ENCODE measurements around the gene BCLAF1.
A peak's percentile ranks its signal among the peaks of the same experiment; 100 is the strongest.

Gene BCLAF1

GRCh38 chr6:136252441-136252840, 37.2 kb downstream of the BCLAF1 start:
- Histone ChIP-seq H3K9me3 (ENCODE audit: low read length) (peaks cover 8% of the 10 kb centered on the region), H3K4me1 (ENCODE audit: insufficient read depth, low read length, severe bottlenecking) (peaks cover 20% of the 10 kb centered on the region), H3K27me3 (ENCODE audit: insufficient read depth, low read length) (no peaks in the 10 kb centered on the region), H3K79me2 (ENCODE audit: insufficient read depth, low read length) (no peaks in the 10 kb centered on the region; the same call in 1 of the 2 replicates), H3K4me2 (ENCODE audit: low read length) (no peak overlapping the region), H3K9ac (ENCODE audit: low read length) (no peak overlapping the region), H3K36me3 (ENCODE audit: insufficient read depth, low read length) (peaks cover 24% of the 10 kb centered on the region), H3K4me3 (ENCODE audit: low read depth, low read length, poor library complexity, severe bottlenecking) (no peak overlapping the region), H3K27ac (ENCODE audit: low read depth, low read length, poor library complexity, severe bottlenecking) (no peak overlapping the region), H3K9me2 (ENCODE audit: low read depth, low read length) (no peaks in the 10 kb centered on the region), H3F3A (ENCODE audit: insufficient read depth, low read length) (peaks cover 21% of the 10 kb centered on the region; the same call in 1 of the 2 replicates), H2AFZ (ENCODE audit: low read length) (no peak overlapping the region), H4K20me1 (ENCODE audit: insufficient read depth, low read length) (no peaks in the 10 kb centered on the region; the same call in 1 of the 2 replicates)
- TF ChIP-seq, protein P1, sequence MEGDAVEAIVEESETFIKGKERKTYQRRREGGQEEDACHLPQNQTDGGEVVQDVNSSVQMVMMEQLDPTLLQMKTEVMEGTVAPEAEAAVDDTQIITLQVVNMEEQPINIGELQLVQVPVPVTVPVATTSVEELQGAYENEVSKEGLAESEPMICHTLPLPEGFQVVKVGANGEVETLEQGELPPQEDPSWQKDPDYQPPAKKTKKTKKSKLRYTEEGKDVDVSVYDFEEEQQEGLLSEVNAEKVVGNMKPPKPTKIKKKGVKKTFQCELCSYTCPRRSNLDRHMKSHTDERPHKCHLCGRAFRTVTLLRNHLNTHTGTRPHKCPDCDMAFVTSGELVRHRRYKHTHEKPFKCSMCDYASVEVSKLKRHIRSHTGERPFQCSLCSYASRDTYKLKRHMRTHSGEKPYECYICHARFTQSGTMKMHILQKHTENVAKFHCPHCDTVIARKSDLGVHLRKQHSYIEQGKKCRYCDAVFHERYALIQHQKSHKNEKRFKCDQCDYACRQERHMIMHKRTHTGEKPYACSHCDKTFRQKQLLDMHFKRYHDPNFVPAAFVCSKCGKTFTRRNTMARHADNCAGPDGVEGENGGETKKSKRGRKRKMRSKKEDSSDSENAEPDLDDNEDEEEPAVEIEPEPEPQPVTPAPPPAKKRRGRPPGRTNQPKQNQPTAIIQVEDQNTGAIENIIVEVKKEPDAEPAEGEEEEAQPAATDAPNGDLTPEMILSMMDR (IDR thresholded peaks at IDR 0.05; ENCODE audit: low read length), result no peak
- TF ChIP-seq EZH2 (IDR thresholded peaks at IDR 0.05; ENCODE audit: borderline replicate concordance, low read length), result no peak

GRCh38 chr6:136251394-136251793, 38.3 kb downstream of the BCLAF1 start:
- TF ChIP-seq, protein P1 (IDR thresholded peaks at IDR 0.05; ENCODE audit: low read length), result no peak
- no peak for TF ChIP-seq EZH2 (IDR thresholded peaks at IDR 0.05; ENCODE audit: borderline replicate concordance, low read length)
- Histone ChIP-seq H3K9me2 (ENCODE audit: low read depth, low read length) (no peaks in the 10 kb centered on the region), H4K20me1 (ENCODE audit: insufficient read depth, low read length) (no peaks in the 10 kb centered on the region), H3K4me2 (ENCODE audit: low read length) (peak overlapping the region; percentile 98), H3K27ac (ENCODE audit: low read depth, low read length, poor library complexity, severe bottlenecking) (no peak overlapping the region), H3K9me3 (ENCODE audit: low read length) (peaks cover 9% of the 10 kb centered on the region), H3F3A (ENCODE audit: insufficient read depth, low read length) (peaks cover 21% of the 10 kb centered on the region; the same call in 1 of the 2 replicates), H3K4me1 (ENCODE audit: insufficient read depth, low read length, severe bottlenecking) (peaks cover 20% of the 10 kb centered on the region), H3K9ac (ENCODE audit: low read length) (no peak overlapping the region), H2AFZ (ENCODE audit: low read length) (no peak overlapping the region), H3K79me2 (ENCODE audit: insufficient read depth, low read length) (no peaks in the 10 kb centered on the region; the same call in 1 of the 2 replicates), H3K4me3 (ENCODE audit: low read depth, low read length, poor library complexity, severe bottlenecking) (peak overlapping the region; percentile 82), H3K27me3 (ENCODE audit: insufficient read depth, low read length) (no peaks in the 10 kb centered on the region), H3K36me3 (ENCODE audit: insufficient read depth, low read length) (peaks cover 27% of the 10 kb centered on the region)

GRCh38 chr6:136250686-136251008, 39.0 kb downstream of the BCLAF1 start:
- TF ChIP-seq, protein P1 (IDR thresholded peaks at IDR 0.05; ENCODE audit: low read length), result no peak
- TF ChIP-seq EZH2 (IDR thresholded peaks at IDR 0.05; ENCODE audit: borderline replicate concordance, low read length), result no peak
- peak overlapping the region; percentile 98 for H3K4me2 ChIP-seq (ENCODE audit: low read length)
- H4K20me1 ChIP-seq (ENCODE audit: insufficient read depth, low read length), result no peaks in the 10 kb centered on the region
- H3K4me1 ChIP-seq (ENCODE audit: insufficient read depth, low read length, severe bottlenecking), result peaks cover 20% of the 10 kb centered on the region
- peak overlapping the region; percentile 82 for H3K4me3 ChIP-seq (ENCODE audit: low read depth, low read length, poor library complexity, severe bottlenecking)
- no peaks in the 10 kb centered on the region for H3K9me2 ChIP-seq (ENCODE audit: low read depth, low read length)
- peak overlapping the region; percentile 26; the same call in 1 of the 2 replicates for H2AFZ ChIP-seq (ENCODE audit: low read length)
- H3K9me3 ChIP-seq (ENCODE audit: low read length), result peaks cover 9% of the 10 kb centered on the region
- peaks cover 21% of the 10 kb centered on the region; the same call in 1 of the 2 replicates for H3F3A ChIP-seq (ENCODE audit: insufficient read depth, low read length)
- peaks cover 34% of the 10 kb centered on the region for H3K36me3 ChIP-seq (ENCODE audit: insufficient read depth, low read length)
- H3K27me3 ChIP-seq (ENCODE audit: insufficient read depth, low read length), result no peaks in the 10 kb centered on the region
- no peaks in the 10 kb centered on the region; the same call in 1 of the 2 replicates for H3K79me2 ChIP-seq (ENCODE audit: insufficient read depth, low read length)
- no peak overlapping the region for H3K27ac ChIP-seq (ENCODE audit: low read depth, low read length, poor library complexity, severe bottlenecking)
- peak overlapping the region; percentile 73 for H3K9ac ChIP-seq (ENCODE audit: low read length)
